Small intestine (tissue), 7 donors: ENCODE data around the gene PARD6B. TPM values are rescaled to one million over a fixed set of nuclear protein-coding genes. Genes with fewer than 3 reads are reported as not detected.

Experiments used
- DNase-seq, 2 donors: peaks; one replicate each; pipeline versions ENCODE4 v3.0.0 to v3.0.0-alpha.2; 2013
- FAIRE-seq: peaks from 2 replicates; lab custom pipeline; 2012; peaks lifted over from hg19 to GRCh38; lab: Jason Lieb, UNC
- H3K27ac ChIP-seq, 3 donors: one replicate each; pipeline ENCODE4 v1.5.1; 2013; ENCODE audit warnings: low read length in 2 of 3, mild to moderate bottlenecking in 2 of 3, control low read depth in 1 of 3, inconsistent platforms in 1 of 3, low read depth in 1 of 3, moderate library complexity in 1 of 3
- H3K27me3 ChIP-seq, 3 donors: one replicate each; pipeline ENCODE4 v1.6.1; 2013; ENCODE audit warnings: low read length in 3 of 3, inconsistent platforms in 1 of 3; ENCODE audit not compliant: control insufficient read depth in 3 of 3, insufficient read depth in 3 of 3
- H3K36me3 ChIP-seq, 3 donors: one replicate each; pipeline ENCODE4 v1.6.1; 2013; ENCODE audit warnings: low read length in 3 of 3, inconsistent platforms in 1 of 3, low read depth in 1 of 3, mild to moderate bottlenecking in 1 of 3, moderate library complexity in 1 of 3; ENCODE audit not compliant: control insufficient read depth in 3 of 3, insufficient read depth in 2 of 3
- H3K4me1 ChIP-seq, 3 donors: one replicate each; pipeline ENCODE4 v1.6.1; 2013; ENCODE audit warnings: low read length in 2 of 3, inconsistent platforms in 1 of 3, low read depth in 1 of 3, mild to moderate bottlenecking in 1 of 3, moderate library complexity in 1 of 3; ENCODE audit not compliant: control insufficient read depth in 3 of 3, insufficient read depth in 2 of 3
- H3K4me3 ChIP-seq, 3 donors: one replicate each; pipeline ENCODE4 v1.5.1; 2013; ENCODE audit warnings: low read length in 3 of 3, control low read depth in 1 of 3, inconsistent platforms in 1 of 3, low read depth in 1 of 3, mild to moderate bottlenecking in 1 of 3, moderate library complexity in 1 of 3
- H3K9me3 ChIP-seq, 2 donors: one replicate each; pipeline ENCODE4 v1.6.1; 2013; ENCODE audit warnings: low read depth in 1 of 2, low read length in 1 of 2; ENCODE audit not compliant: control insufficient read depth in 2 of 2, insufficient read depth in 1 of 2
- WGBS, 3 donors: extraction: QIAGEN DNeasy Blood & Tissue Kit; methylation state at CpG; one replicate each; pipeline ENCODE4 v1.1.7; 2013; 5-methylcytosine and 5-hydroxymethylcytosine counted together
- polyA plus RNA-seq, 4 donors: library from polyadenylated mRNA; stranded (reverse) in 3 of 4; unstranded in 1 of 4; fragments of 200-250 nt in 3 of 4; fragments of 120-200 nt in 1 of 4; gene quantifications; one replicate each; pipeline versions ENCODE4 v1.2.1 to v1.2.3, GENCODE V29; 2013
- donor health status: healthy with polysubstance abuse.
- donor health status: control.
- donor health status: control.
- donor health status: Bipolar disorder and iron deficiency.
- donor health status: healthy.

Gene PARD6B
- polyA plus RNA-seq, 4 donors, result 2.4 to 14.3 (median 9.0) TPM

DNA sequence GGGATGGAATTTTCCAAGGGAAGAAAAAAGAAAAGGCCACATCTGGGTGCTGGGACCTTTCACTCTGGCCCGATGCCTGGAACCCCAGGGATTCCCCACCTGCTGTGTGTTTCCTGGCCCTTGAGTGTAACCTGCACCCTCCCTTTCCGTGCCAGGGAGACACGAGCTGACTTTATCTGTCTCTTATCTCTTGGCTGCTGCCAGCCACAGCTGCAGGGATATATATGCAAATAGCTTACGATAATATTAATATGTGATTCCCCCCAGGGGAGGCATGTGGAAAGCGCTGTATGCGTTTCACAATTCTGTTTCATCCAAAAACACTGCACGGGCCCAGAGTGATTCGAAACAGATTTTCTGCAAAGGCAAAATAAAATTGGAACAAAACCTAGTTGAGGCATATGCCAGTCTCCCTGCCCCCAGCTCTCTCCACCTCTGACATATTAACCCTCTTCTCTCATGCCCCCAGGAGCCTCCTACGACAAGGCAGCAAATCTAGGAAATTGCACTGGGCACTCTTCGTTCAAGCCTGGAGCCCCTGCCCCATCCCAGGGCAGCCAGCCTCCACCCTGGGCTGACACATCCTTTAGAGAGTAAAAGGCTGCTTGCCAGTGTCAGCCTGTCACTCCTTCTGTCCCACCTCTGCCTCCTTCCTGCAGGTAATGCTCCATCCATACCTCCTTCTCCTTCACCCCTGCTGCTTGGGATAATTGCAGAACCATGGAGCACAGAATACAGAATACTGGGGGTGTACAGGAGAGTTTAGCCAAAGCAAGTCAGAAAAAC is 41.3 kb upstream of the PARD6B start:
- DNase-seq (peak in 1 of 2 donors; percentile 86), FAIRE-seq (no peak)
- Histone ChIP-seq H3K27me3 (peaks cover 0 to 36% (median 16%) of the 10 kb centered on the region in 3 donors), H3K27ac (peak overlapping the region in 1 of 3 donors; percentile 77), H3K4me1 (peaks cover 3 to 20% (median 6%) of the 10 kb centered on the region in 3 donors), H3K4me3 (peak overlapping the region in 2 of 3 donors; percentile 7 to 57), H3K36me3 (no peaks in the 10 kb centered on the region), H3K9me3 (no peaks in the 10 kb centered on the region)
- 5 to 28% (median 19%) methylated on average over 10 of the region's 10 CpGs for WGBS, 3 donors

DNA sequence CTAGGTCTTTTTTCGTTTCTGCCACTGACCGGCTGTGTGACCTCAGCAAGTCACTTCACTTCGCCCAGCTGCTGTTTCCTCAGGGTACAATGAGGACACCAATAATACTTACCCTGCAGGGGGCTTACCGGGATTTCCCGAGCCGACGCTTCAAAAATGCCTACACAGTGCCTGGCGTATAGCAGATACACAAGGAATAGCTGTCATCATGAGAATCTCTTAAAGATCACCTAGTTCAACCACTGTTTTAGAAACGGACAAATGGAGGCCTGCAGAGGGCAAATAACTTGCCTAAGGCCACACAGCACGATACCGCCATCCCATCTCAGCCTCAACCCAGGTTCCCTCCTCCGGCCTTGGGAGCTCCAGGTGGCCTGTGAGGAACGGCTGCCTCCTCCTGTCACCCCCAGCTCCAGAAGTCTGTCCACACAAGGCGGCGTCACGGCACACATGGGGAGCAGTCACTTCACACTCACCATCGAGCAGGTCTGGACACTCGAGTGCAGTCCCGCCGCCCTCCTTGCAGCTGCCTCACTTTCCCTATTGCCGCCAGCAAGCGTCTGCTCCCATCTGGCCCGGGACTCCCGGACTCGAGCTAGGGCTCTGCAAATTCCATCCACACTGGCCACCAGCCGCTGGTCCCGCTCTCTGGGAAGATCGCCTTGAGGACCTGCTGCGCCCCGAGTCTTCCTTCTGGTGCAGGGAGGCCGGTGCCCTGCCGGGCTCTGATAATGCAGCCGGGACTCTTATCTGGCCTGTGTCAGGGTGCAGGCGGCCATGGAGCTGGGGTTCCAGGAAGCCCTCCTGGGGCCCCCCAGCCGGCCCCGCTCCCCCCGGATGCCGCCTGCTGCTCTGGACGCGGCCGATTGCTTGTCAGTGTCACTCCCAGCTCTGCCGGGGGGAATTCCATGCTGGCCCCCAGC is 40.5 kb upstream of the PARD6B start, which contains the start of gene RIPOR3:
Gene RIPOR3 (minus strand): TSS at position 893 of the 923 bp plus-strand sequence. CDS start 414 bp downstream, at position 479.
- H3K4me1 ChIP-seq, result peaks cover 3 to 20% (median 6%) of the 10 kb centered on the region in 3 donors
- FAIRE-seq (no peak), DNase-seq (peak; percentile 29 to 41)
- peak within 1 kb of the TSS in 2 of 3 donors; percentile 33 to 77 for H3K27ac ChIP-seq
- peaks cover 0 to 36% (median 16%) of the 10 kb centered on the region in 3 donors for H3K27me3 ChIP-seq
- H3K4me3 ChIP-seq, result peak within 1 kb of the TSS in 2 of 3 donors; percentile 23 to 57
- H3K9me3 ChIP-seq, result no peaks in the 10 kb centered on the region
- no peaks in the 10 kb centered on the region for H3K36me3 ChIP-seq
- WGBS, 3 donors, result 8 to 15% (median 10%) methylated on average over 40 to 42 of the region's 42 CpGs

DNA sequence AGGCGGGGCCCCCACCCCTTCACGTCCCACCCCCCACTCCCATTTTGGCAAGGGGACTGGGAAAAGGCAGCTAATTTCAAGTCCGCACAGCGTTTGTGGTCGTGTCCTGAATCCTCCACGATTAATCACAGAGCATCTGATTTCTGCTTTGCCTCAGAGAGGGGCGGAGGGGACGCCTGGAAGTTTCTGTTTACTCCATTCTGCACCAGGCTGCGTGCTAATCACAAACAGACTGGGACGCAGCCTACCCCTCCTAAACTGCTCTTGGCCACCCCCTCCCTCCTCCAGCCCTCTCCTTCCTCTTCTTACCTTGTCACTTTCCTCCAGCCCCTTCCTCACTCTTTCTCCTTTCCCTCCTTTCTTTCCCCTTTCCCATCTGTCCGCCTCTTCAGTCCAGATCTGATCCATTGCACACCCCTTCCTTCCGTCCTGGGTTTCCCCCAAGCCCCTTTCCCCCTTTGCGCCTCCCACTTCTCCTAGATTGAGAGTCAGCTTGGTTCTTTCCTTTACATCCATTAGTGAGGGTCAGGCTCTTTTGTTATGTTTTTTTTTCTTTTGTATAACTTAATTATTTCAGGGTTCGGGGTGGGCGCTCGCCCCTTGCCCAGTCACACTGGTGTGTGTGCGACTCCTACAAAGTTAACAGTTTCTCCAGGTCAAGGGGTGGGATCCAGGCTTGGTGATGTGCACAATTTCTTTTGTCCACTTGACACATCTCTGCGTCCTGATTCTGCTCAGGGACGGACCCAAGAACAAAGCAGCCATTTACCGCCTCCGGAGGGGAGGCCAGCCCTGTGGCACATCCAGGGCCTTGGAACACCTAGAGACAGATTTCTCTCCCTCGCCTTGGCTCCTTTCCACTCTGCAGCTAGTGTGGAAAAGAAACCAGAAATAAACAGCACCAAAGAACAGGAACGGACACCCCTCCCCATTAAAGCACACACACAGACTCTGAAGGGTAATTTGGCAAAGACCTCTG is 39.5 kb upstream of the PARD6B start:
- Histone ChIP-seq H3K4me1 (peaks cover 3 to 20% (median 6%) of the 10 kb centered on the region in 3 donors), H3K36me3 (no peaks in the 10 kb centered on the region), H3K27me3 (peaks cover 0 to 36% (median 16%) of the 10 kb centered on the region in 3 donors), H3K27ac (peak overlapping the region in 2 of 3 donors; percentile 21 to 33), H3K4me3 (peak overlapping the region in 2 of 3 donors; percentile 23 to 57), H3K9me3 (no peaks in the 10 kb centered on the region)
- DNase-seq (no peak), FAIRE-seq (no peak)
- WGBS, 3 donors, result 33 to 40% (median 35%) methylated on average over 21 to 23 of the region's 23 CpGs

DNA sequence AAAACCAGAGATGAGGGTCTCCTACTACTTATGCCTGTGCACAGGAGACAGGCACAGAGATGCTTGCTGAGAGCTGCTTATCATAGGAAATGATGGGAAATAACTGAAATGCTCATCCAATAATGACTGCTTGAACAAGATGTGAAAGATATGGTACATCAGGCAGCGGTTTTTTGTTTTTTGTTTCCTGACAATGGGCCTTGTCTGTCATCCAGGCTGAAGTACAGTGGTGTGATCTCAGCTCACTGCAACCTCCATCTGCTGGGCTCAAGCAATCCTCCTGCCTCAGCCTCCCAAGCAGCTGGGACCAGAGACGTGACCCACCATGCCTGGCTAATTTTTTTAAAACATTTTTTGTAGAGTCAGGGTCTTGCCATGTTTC is 38.8 kb upstream of the PARD6B start:
- DNase-seq, result no peak
- WGBS, 3 donors, result 62 to 74% (median 64%) methylated on average over 2 of the region's 2 CpGs
- peaks cover 3 to 20% (median 6%) of the 10 kb centered on the region in 3 donors for H3K4me1 ChIP-seq
- H3K9me3 ChIP-seq, result no peaks in the 10 kb centered on the region
- no peak for FAIRE-seq
- H3K27me3 ChIP-seq, result peaks cover 0 to 36% (median 16%) of the 10 kb centered on the region in 3 donors
- H3K27ac ChIP-seq, result no peak overlapping the region
- no peak overlapping the region for H3K4me3 ChIP-seq
- no peaks in the 10 kb centered on the region for H3K36me3 ChIP-seq

DNA sequence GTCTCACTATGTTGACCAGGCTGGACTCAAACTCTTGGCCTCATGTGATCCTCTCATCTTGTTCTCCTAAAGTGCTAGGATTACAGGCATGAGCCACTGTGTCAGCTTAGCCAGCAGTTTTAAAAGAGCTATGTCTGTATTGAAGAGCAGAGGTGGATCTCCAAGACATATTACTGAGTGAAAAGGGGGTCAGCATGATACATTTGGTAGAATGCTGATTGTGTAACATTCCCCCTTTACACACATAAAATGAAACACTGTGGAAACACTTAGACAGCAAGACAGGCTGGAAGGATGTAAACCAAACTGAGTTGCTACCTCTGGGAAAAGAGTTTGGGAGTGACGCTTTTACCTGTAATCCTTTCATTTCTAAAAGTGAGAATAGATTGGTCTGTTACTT is 38.4 kb upstream of the PARD6B start:
- 89 to 100% (median 93%) methylated on average over 1 of the region's 1 CpG for WGBS, 3 donors
- Histone ChIP-seq H3K4me1 (peaks cover 3 to 20% (median 6%) of the 10 kb centered on the region in 3 donors), H3K36me3 (no peaks in the 10 kb centered on the region), H3K4me3 (no peak overlapping the region), H3K27me3 (peaks cover 0 to 36% (median 16%) of the 10 kb centered on the region in 3 donors), H3K9me3 (no peaks in the 10 kb centered on the region), H3K27ac (no peak overlapping the region)
- no peak for FAIRE-seq
- DNase-seq, result no peak

DNA sequence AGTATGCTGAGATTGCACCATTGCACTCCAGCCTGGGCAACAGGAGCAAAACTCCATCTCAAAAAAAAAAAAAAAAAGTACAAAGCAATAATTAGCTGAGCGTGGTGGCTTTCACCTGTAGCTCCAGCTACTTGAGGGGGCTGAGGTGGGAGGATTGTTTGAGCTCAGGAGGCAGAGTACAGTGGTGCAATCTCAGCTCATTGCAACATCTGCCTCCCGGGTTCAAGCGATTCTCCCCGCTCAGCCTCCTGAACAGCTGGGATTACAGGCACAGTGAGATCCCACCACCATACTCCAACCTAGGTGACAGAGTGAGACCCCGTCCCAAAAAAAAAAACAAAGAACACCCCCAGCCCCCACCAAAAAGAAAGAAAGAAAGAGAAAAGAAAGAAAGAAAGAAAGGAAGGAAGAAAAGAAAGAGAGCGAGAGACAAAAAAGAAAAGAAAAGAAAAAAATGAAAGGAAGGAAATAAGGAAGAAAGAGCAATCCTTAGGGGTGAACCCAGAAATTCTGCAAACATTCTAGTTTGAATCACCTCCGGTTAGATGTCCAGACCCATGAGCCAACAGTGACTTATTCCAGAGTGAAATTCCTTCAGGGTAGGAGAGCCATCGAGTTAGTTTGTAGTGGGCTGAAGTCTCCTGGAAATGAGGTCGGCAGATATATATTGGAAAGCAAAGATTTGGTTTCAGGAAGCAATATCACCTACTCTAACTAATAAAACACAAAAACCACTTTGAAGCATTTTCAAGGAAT is 36.8 kb upstream of the PARD6B start:
- Histone ChIP-seq H3K36me3 (no peaks in the 10 kb centered on the region), H3K4me1 (peaks cover 2 to 17% (median 6%) of the 10 kb centered on the region in 3 donors), H3K27ac (no peak overlapping the region), H3K4me3 (no peak overlapping the region), H3K9me3 (no peaks in the 10 kb centered on the region), H3K27me3 (peaks cover 0 to 29% (median 16%) of the 10 kb centered on the region in 3 donors)
- no peak for DNase-seq
- FAIRE-seq, result no peak
- 75 to 87% (median 77%) methylated on average over 9 of the region's 9 CpGs for WGBS, 3 donors
